ENCODE measurements around the gene ATXN7L3.
A peak's percentile ranks its signal among the peaks of the same experiment; 100 is the strongest.
"Not testable (repeated sequence)": the region's sequence is repeated elsewhere in the genome, so short reads cannot be mapped to it uniquely, and the experiment has no call there.

The ATXN7L3 gene

DNA sequence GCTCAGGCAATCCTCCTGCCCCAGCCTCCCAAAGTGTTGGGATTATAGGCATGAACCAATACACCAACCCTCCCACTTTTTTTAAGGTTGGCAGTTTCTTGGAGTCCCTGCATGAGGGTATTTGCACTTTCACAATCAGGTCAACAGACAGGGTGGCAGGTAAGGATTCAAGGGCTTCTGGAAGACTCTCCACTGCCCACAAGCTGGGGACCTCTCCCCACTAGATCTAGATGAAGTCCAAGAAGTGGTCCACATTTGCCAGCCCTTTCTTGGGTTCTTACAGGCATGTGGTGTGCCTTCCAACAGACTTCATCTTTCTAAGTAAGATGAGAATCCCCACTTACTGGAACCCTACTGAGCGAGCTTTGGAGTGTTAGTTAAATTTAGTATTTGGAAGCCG, 25.3 kb downstream of the ATXN7L3 start:
- no peak for DNase-seq (ENCODE audit: low spot score)

GRCh38 chr17:44171931-44172455, 27.7 kb downstream of the ATXN7L3 start:
- no peak for DNase-seq (ENCODE audit: low spot score)

DNA sequence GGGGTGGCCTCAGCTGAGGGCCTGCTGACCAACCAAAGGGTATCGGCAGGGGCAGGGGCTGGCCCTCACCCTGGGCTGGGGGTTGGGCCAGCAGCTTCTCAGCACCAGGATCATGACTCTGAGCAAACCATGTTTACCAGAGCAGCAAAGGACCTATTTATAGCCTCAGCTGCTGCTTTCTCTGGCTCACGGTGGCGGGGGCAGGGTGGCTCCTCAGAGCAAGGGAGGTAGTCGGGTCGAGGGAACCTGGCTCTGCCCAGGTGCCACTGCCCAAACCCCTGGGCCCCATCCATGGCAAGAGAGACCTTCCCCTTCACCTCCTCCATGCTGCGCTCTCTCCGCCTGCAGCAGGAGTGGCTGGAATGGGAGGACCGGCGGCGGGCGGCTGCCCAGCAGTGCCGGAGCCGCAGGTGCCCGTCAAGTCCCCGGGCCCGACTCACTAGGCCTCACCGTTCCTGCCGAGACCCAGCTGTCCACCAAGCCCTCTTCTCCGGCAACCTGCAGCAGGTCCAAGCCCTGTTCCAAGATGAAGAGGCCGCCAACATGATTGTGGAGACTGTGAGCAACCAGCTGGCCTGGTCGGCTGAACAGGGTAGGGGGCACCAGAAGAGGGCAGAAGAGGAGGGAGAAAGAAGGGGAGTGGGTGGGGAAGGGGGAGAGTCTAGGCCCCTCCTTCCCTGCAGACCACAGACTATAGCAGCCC, 29.0 kb downstream of the ATXN7L3 start, which contains the start of gene ASB16:
Gene ASB16 (plus strand): TSS at position 206 of the 703 bp plus-strand sequence. CDS start 86 bp downstream, at position 292.
- DNase-seq (ENCODE audit: low spot score): peak; percentile 46

DNA sequence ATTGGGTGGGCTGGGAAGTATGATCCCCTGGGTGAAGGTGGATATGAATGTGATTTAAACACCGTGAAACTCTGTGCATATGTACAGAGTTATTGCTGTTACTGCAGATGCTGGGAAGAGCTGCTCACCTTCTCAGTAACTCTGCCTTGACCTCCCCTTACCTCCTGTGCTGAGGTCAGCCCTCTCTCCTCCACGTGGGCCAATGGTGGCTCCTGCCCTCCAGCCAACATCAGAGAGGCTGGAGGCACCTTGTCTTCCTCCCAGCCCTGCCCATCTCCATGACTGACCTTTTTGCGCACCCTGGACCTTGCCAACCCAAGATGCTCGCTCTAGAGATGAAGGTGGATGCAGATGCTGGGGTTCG, 29.6 kb downstream of the ATXN7L3 start:
- DNase-seq (ENCODE audit: low spot score): no peak

DNA sequence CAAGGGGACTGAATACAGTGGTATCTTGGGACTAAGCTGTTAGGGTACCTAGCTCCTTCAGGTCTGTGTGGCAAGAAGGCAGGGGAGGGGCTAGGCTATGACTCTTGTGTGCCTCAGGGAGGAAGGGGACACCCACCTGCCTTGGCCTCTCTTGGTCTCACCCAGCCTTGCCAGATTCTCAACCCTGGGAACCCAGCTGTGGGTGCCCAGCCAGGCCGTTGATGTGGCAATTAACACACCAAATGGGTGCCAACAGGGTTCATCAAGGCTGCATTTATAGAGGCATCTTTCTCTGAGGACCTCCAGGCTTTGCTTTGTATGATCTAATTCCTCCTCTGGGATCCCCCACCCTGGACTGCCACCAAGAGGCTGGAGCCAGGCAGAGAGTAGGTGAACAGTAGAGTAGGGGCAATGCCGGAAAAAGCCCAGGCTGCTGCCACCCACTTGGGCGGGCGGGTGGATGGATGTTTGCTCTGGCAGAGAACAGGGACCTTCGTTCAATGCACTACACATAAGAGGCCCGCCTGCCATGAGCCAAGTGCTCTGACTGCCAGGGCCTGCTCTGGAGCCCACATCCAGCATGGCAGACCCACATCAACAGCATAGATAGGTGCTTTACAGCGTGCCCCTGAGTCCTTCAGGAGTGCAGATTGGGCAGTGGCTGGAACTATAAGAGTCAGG, 32.4 kb downstream of the ATXN7L3 start:
- DNase-seq (ENCODE audit: low spot score): no peak

DNA sequence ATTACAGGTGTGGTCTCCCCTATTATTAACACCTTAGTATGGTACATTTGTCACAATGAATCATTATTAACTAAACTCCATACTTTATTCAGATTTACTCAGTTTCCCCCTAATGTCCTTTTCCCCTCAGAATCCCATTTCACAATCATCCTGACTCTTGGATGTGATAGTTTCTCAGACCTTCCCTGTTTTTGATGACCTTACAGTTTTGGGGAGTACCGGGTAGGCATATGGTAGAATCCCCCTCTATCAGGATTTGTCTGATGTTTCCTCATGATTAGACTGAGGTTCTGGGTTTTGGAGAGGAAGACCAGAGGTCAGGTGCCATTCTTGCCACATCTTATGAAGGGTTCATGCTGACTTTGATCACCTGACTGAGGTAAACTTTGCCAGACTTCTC, 35.2 kb downstream of the ATXN7L3 start:
- no peak for DNase-seq (ENCODE audit: low spot score)

DNA sequence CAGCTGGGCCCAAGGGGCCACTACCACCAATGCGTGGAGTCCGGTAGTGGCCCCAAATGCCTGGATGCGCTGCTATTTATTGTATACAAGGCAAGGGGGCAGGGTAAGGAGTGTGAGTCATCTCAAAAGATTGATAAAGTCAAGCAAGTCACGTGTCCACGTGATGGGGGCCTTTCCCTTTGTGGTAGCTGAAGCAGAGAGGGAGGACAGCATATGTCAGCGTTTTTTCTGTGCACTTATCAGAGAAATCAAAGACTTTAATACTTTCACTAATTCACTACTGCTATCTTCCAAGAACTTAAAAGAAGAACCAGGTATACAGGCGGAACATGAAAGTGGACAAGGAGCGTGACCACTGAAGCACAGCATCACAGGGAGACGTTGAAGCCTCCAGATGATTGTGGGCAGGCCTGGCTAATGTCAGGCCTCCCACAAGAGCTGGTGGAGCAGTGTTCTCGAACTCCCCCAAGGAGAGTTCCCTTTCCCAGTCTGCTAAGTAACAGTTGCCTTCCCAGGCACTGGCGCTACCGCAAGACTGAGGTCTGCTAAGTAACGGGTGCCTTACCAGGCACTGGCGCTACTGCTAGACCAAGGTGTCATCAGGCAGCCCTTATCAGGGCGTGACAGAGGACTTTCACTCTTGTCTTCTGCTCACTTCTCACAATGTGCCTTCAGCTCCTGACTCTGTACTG, 40.0 kb downstream of the ATXN7L3 start:
- no peak for DNase-seq (ENCODE audit: low spot score)

GRCh38 chr17:44155488-44155887, 44.2 kb downstream of the ATXN7L3 start:
- no peak for DNase-seq (ENCODE audit: low spot score)

GRCh38 chr17:44152875-44153274, 46.8 kb downstream of the ATXN7L3 start:
- no peak for DNase-seq (ENCODE audit: low spot score)

DNA sequence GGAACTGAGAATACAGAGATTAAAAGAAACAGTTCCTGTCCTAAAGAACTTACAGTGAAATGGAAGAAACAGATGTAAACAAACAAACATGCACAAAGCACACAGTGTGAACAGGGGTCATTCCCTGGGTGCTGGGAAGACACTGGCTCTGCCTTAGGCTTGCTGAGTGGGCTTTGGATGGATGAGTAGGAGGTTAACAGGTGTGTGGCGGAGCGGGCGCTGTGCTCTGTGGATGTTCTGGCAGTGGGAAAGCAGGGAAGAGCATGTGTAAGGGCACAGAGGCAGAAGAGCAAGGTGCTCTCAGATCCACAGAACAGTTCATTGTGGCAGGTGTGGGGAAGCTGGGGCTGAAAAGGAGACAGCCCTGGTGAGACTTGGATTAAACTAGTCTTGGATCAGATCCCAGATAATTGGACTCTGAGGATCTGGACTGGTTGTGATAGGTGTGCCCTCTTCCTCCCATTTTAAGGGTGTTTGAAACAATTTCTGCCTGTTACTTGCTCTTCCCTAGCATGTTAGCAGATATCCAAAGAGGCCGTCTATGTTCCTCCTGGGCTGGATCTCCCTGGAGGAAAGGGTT, 49.8 kb downstream of the ATXN7L3 start:
- no peak for DNase-seq (ENCODE audit: low spot score)

- not testable (repeated sequence) for DNase-seq (ENCODE audit: low spot score)
Observed at GRCh38 chr17:44149066-44149465, 50.6 kb downstream of the ATXN7L3 start.

DNA sequence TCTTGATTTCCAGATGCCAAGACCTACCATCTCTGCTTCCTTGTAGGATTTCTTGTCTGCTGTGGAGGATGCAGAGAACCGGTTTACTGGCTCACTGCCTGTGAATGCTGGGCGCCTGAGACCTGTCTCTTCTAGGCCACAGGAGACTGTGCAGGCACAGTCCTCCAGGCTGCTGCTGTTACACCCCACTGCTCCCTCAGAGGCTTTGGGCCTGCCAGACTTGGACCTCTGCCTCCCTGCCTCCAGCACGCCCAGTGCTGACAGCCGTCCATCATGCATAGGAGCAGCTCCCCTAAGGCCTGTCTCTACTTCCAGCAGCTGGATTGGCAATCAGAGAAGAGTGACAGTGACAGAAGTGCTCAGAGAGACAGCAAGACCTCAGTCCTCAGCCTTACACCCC, 51.9 kb downstream of the ATXN7L3 start:
- DNase-seq (ENCODE audit: low spot score): no peak

GRCh38 chr17:44146375-44147346, 53.0 kb downstream of the ATXN7L3 start:
- DNase-seq (ENCODE audit: low spot score): no peak

- DNase-seq (ENCODE audit: low spot score): no peak
Observed at GRCh38 chr17:44144966-44145739, 54.5 kb downstream of the ATXN7L3 start.

DNA sequence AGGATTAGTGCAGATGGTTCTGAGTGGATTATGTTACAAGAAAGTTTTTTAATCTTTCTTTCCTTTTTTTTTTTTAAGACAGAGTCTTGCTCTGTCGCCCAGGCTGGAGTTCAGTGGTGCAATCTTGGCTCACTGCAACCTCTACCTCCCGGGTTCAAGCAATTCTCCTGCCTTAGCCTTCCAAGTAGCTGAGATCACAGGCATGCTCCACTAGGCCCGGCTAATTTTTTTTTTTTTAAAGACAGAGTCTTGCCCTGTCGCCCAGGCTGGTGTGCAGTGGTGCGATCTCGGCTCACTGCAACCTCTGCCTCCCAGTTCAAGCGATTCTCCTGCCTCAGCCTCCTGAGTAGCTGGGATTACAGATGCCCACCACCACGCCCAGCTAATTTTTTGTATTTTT, 55.8 kb downstream of the ATXN7L3 start:
- DNase-seq (ENCODE audit: low spot score): not testable (repeated sequence)
